H9 (cell line): ENCODE results near the gene BEST1. TPM values are rescaled to one million over a fixed set of nuclear protein-coding genes. Genes with fewer than 3 reads are reported as not detected.

Experiments
- DNase-seq: peaks from one replicate; pipeline ENCODE4 v3.0.0-alpha.2; 2017
- H2AFZ ChIP-seq: one replicate; pipeline ENCODE4 v1.6.1; 2013; ENCODE audit warnings: mild to moderate bottlenecking, low read length, control low read depth, moderate library complexity
- H2AK5ac ChIP-seq: 2 replicates; pipeline ENCODE4 v1.6.1; 2013; ENCODE audit warnings: low read length, control low read depth, mixed read lengths; ENCODE audit not compliant: insufficient read length
- H2BK120ac ChIP-seq: one replicate; pipeline ENCODE4 v1.6.1; 2013; ENCODE audit warnings: low read depth, mild to moderate bottlenecking, low read length, control low read depth, inconsistent platforms; ENCODE audit not compliant: poor library complexity, severe bottlenecking
- H2BK12ac ChIP-seq: 2 replicates; pipeline ENCODE4 v1.6.1; 2013; ENCODE audit warnings: low read length, control low read depth, mixed read lengths, low read depth; ENCODE audit not compliant: insufficient read length
- H2BK15ac ChIP-seq: 2 replicates; pipeline ENCODE4 v1.6.1; 2013; ENCODE audit warnings: low read depth, low read length, control low read depth
- H2BK20ac ChIP-seq: one replicate; pipeline ENCODE4 v1.6.1; 2013; ENCODE audit warnings: low read depth, mild to moderate bottlenecking, low read length, control low read depth, inconsistent platforms; ENCODE audit not compliant: poor library complexity, severe bottlenecking
- H2BK5ac ChIP-seq: 2 replicates; pipeline ENCODE4 v1.6.1; 2013; ENCODE audit warnings: low read length, control low read depth, mixed read lengths; ENCODE audit not compliant: insufficient read length
- H3K14ac ChIP-seq: 2 replicates; pipeline ENCODE4 v1.6.1; 2013; ENCODE audit warnings: low read length, control low read depth; ENCODE audit not compliant: insufficient read depth
- H3K18ac ChIP-seq: 2 replicates; pipeline ENCODE4 v1.6.1; 2013; ENCODE audit warnings: low read depth, mild to moderate bottlenecking, mixed read lengths, low read length, control low read depth; ENCODE audit not compliant: insufficient read length
- H3K23ac ChIP-seq: 2 replicates; pipeline ENCODE4 v1.6.1; 2013; ENCODE audit warnings: low read length, control low read depth, mixed read lengths, low read depth; ENCODE audit not compliant: insufficient read length
- H3K23me2 ChIP-seq: 2 replicates; pipeline ENCODE4 v1.6.1; 2013; ENCODE audit warnings: low read depth, mild to moderate bottlenecking, mixed read lengths, low read length, control low read depth; ENCODE audit not compliant: insufficient read length, poor library complexity, severe bottlenecking
- H3K27ac ChIP-seq: 2 replicates; pipeline ENCODE4 v1.5.1; 2013; ENCODE audit warnings: low read length, control low read depth, mixed read lengths, low read depth; ENCODE audit not compliant: insufficient read length
- H3K27me3 ChIP-seq: 2 replicates; pipeline ENCODE4 v1.6.1; 2013; ENCODE audit warnings: low read length, control low read depth, inconsistent platforms; ENCODE audit not compliant: insufficient read depth
- H3K4ac ChIP-seq: 2 replicates; pipeline ENCODE4 v1.6.1; 2013; ENCODE audit warnings: low read depth, mild to moderate bottlenecking, control low read depth, inconsistent platforms, low read length, moderate library complexity
- H3K4me1 ChIP-seq: 2 replicates; pipeline ENCODE4 v1.6.1; 2013; ENCODE audit warnings: low read length, control low read depth, inconsistent platforms; ENCODE audit not compliant: insufficient read depth
- H3K4me2 ChIP-seq: 2 replicates; pipeline ENCODE4 v1.6.1; 2013; ENCODE audit warnings: low read length, control low read depth, mixed read lengths; ENCODE audit not compliant: insufficient read length, insufficient read depth
- H3K56ac ChIP-seq: 2 replicates; pipeline ENCODE4 v1.6.1; 2013; ENCODE audit warnings: low read depth, mild to moderate bottlenecking, mixed read lengths, low read length, control low read depth; ENCODE audit not compliant: insufficient read length
- H3K79me1 ChIP-seq: 2 replicates; pipeline ENCODE4 v1.6.1; 2013; ENCODE audit warnings: low read depth, mild to moderate bottlenecking, moderate library complexity, low read length, control low read depth, inconsistent platforms; ENCODE audit not compliant: insufficient read depth, poor library complexity, severe bottlenecking
- H3K79me2 ChIP-seq: 2 replicates; pipeline ENCODE4 v1.6.1; 2013; ENCODE audit warnings: low read length, control low read depth, inconsistent platforms; ENCODE audit not compliant: insufficient read depth
- H3K9ac ChIP-seq: 2 replicates; pipeline ENCODE4 v1.6.1; 2013; ENCODE audit warnings: low read length, control low read depth, mixed read lengths; ENCODE audit not compliant: insufficient read length; ENCODE audit errors: extremely low read depth
- H3K9me3 ChIP-seq: one replicate; pipeline ENCODE4 v1.6.1; 2013; ENCODE audit warnings: low read depth, low read length, inconsistent platforms; ENCODE audit not compliant: control insufficient read depth
- H3T11ph ChIP-seq: one replicate; pipeline ENCODE4 v1.6.1; 2013; ENCODE audit warnings: mild to moderate bottlenecking, low read length, control low read depth, inconsistent platforms
- H4K20me1 ChIP-seq: one replicate; pipeline ENCODE4 v1.6.1; 2013; ENCODE audit not compliant: control insufficient read depth, insufficient read length, insufficient read depth
- H4K5ac ChIP-seq: 2 replicates; pipeline ENCODE4 v1.6.1; 2013; ENCODE audit warnings: low read depth, mild to moderate bottlenecking, mixed read lengths, low read length, control low read depth; ENCODE audit not compliant: insufficient read length
- H4K8ac ChIP-seq: replicated peaks from 2 replicates; pipeline ENCODE4 v1.6.1; 2013; ENCODE audit warnings: low read length, control low read depth, mixed read lengths, low read depth; ENCODE audit not compliant: insufficient read length
- H4K91ac ChIP-seq: 2 replicates; pipeline ENCODE4 v1.6.1; 2013; ENCODE audit warnings: low read depth, mild to moderate bottlenecking, moderate library complexity, mixed read lengths, low read length, control low read depth; ENCODE audit not compliant: insufficient read length
- H3K27ac Mint-ChIP-seq, 3 experiments: 2 replicates in 2 of 3; 3 replicates in 1 of 3; pipeline ENCODE4 v1.8.0; 2020 to 2021; ENCODE audit warnings: mixed read lengths in 3 of 3, mild to moderate bottlenecking in 1 of 3, moderate library complexity in 1 of 3
- H3K27me3 Mint-ChIP-seq: 2 replicates; pipeline ENCODE4 v1.8.0; 2021; ENCODE audit warnings: low read depth, mild to moderate bottlenecking, moderate library complexity, mixed read lengths
- H3K36me3 Mint-ChIP-seq, 3 experiments: 2 replicates in 2 of 3; 3 replicates in 1 of 3; pipeline ENCODE4 v1.8.0; 2020 to 2021; ENCODE audit warnings: low read depth in 3 of 3, mixed read lengths in 3 of 3; ENCODE audit not compliant: insufficient read depth in 1 of 3
- H3K4me1 Mint-ChIP-seq, 2 experiments: 2 replicates each; pipeline ENCODE4 v1.8.0; 2020; ENCODE audit warnings: mixed read lengths in 2 of 2
- H3K4me3 Mint-ChIP-seq, 2 experiments: 2 replicates in 1 of 2; 3 replicates in 1 of 2; pipeline ENCODE4 v1.8.0; 2020 to 2021; ENCODE audit warnings: mild to moderate bottlenecking in 2 of 2, mixed read lengths in 2 of 2, moderate library complexity in 1 of 2
- H3K9me3 Mint-ChIP-seq, 2 experiments: 2 replicates in 1 of 2; 3 replicates in 1 of 2; pipeline ENCODE4 v1.8.0; 2020; ENCODE audit warnings: mild to moderate bottlenecking in 2 of 2, mixed read lengths in 2 of 2, moderate library complexity in 1 of 2
- WGBS: extraction: QIAGEN DNeasy Blood & Tissue Kit; methylation state at CpG from one replicate; pipeline ENCODE4 v1.1.7; 2013; ENCODE audit warnings: missing lambda C conversion rate, low lambda C conversion rate, mixed read lengths; ENCODE audit not compliant: insufficient read length; ENCODE audit errors: extremely low coverage; 5-methylcytosine and 5-hydroxymethylcytosine counted together
- total RNA-seq: library from RNA; stranded (reverse); gene quantifications from 2 replicates; pipeline ENCODE4 v1.2.1, GENCODE V29; 2021
- TF ChIP-seq, protein P1 (sequence below): fragments of 200-600 bp; sonication (generic); conservative IDR thresholded peaks from 3 replicates; pipeline ENCODE4 v1.8.0; 2021; ENCODE audit warnings: antibody characterized with exemption, mild to moderate bottlenecking

The BEST1 gene
- total RNA-seq, 1 experiment from 2014 or later: 0.24 TPM

DNA sequence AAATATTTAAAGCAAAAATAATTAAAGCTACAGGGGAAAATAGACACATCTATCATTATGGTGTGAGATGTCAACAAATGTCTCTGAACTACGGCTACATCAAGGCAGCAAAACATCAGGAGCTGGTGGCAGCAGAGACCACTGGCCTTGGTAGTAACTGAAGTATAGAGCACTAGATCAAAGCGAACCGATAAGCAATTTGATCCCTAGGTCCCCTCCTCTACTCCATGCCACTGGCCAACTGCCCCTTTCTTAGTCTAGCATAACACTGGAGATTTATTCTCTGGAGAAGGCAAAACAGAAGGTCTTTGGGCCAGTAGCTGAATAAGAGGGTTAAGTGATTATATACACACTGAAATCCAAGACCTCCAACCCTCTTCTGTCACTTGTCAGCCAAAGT lies 19.2 kb upstream of the BEST1 start:
- no CpG with 5 or more reads among the region's 3 CpGs for WGBS
- Histone ChIP-seq H4K91ac (no peak overlapping the region), H4K8ac (no peak overlapping the region), H3K4ac (no peak overlapping the region), H3K18ac (no peak overlapping the region), H3K79me2 (no peaks in the 10 kb centered on the region), H3K14ac (no peak overlapping the region), H2AK5ac (no peak overlapping the region), H3K4me2 (no peak overlapping the region), H3K56ac (no peak overlapping the region), H3K9me3 (no peaks in the 10 kb centered on the region), H4K20me1 (no peaks in the 10 kb centered on the region), H2BK120ac (no peak overlapping the region), H2BK20ac (no peak overlapping the region), H3K23me2 (no peaks in the 10 kb centered on the region), H2AFZ (no peak overlapping the region), H3T11ph (no peak overlapping the region), H3K79me1 (no peaks in the 10 kb centered on the region), H2BK5ac (no peak overlapping the region), H2BK15ac (no peak overlapping the region), H3K4me1 (no peaks in the 10 kb centered on the region), H3K27ac (no peak overlapping the region), H4K5ac (no peak overlapping the region), H3K23ac (no peak overlapping the region), H2BK12ac (no peak overlapping the region), H3K9ac (no peak overlapping the region), H3K27me3 (no peaks in the 10 kb centered on the region)
- TF ChIP-seq, protein P1, sequence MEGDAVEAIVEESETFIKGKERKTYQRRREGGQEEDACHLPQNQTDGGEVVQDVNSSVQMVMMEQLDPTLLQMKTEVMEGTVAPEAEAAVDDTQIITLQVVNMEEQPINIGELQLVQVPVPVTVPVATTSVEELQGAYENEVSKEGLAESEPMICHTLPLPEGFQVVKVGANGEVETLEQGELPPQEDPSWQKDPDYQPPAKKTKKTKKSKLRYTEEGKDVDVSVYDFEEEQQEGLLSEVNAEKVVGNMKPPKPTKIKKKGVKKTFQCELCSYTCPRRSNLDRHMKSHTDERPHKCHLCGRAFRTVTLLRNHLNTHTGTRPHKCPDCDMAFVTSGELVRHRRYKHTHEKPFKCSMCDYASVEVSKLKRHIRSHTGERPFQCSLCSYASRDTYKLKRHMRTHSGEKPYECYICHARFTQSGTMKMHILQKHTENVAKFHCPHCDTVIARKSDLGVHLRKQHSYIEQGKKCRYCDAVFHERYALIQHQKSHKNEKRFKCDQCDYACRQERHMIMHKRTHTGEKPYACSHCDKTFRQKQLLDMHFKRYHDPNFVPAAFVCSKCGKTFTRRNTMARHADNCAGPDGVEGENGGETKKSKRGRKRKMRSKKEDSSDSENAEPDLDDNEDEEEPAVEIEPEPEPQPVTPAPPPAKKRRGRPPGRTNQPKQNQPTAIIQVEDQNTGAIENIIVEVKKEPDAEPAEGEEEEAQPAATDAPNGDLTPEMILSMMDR: no peak
- peaks cover 8% of the 10 kb centered on the region in 2 experiments for H3K9me3 Mint-ChIP-seq
- peaks cover 13% of the 10 kb centered on the region for H3K27me3 Mint-ChIP-seq
- DNase-seq: no peak
- no peak overlapping the region for H3K27ac Mint-ChIP-seq
- H3K4me1 Mint-ChIP-seq: peaks cover 7 to 13% of the 10 kb centered on the region in 2 experiments
- no peak overlapping the region for H3K4me3 Mint-ChIP-seq
- H3K36me3 Mint-ChIP-seq: peaks cover 0 to 5% (median 2%) of the 10 kb centered on the region in 3 experiments; a peak in 3 of 7 replicates
